Parathyroid adenoma (tissue), 2 donors: ENCODE data around the gene RPL27.
A peak's percentile ranks its signal among the peaks of the same experiment; 100 is the strongest.

Experiments used
- H2AFZ ChIP-seq: fragments of 300-600 bp; sonication (generic); one replicate; pipeline ENCODE4 v1.7.0; 2017; ENCODE audit warnings: antibody characterized with exemption, mild to moderate bottlenecking
- H3K27ac ChIP-seq: fragments of 300-600 bp; sonication (generic); one replicate; pipeline ENCODE4 v1.7.0; 2017
- H3K27me3 ChIP-seq: fragments of 300-600 bp; sonication (generic); one replicate; pipeline ENCODE4 v1.7.0; 2017; ENCODE audit warnings: low read length; ENCODE audit not compliant: control insufficient read depth, insufficient read depth
- H3K36me3 ChIP-seq: fragments of 300-600 bp; sonication (generic); one replicate; pipeline ENCODE4 v1.7.0; 2017; ENCODE audit warnings: low read length; ENCODE audit not compliant: control insufficient read depth, insufficient read depth
- H3K4me1 ChIP-seq: fragments of 300-600 bp; sonication (generic); one replicate; pipeline ENCODE4 v1.7.0; 2017; ENCODE audit warnings: control low read depth
- H3K4me2 ChIP-seq: fragments of 300-600 bp; sonication (generic); one replicate; pipeline ENCODE4 v1.7.0; 2017; ENCODE audit warnings: low read length
- H3K4me3 ChIP-seq: fragments of 300-600 bp; sonication (generic); one replicate; pipeline ENCODE4 v1.7.0; 2017; ENCODE audit warnings: low read depth, low read length
- H3K79me2 ChIP-seq: fragments of 300-600 bp; sonication (generic); one replicate; pipeline ENCODE4 v1.7.0; 2017; ENCODE audit warnings: control low read depth
- H3K9ac ChIP-seq: fragments of 300-600 bp; sonication (generic); one replicate; pipeline ENCODE4 v1.7.0; 2017; ENCODE audit warnings: mild to moderate bottlenecking
- H3K9me3 ChIP-seq: fragments of 300-600 bp; sonication (generic); one replicate; pipeline ENCODE4 v1.7.0; 2017; ENCODE audit warnings: low read length; ENCODE audit not compliant: control insufficient read depth
- TF ChIP-seq, protein P1 (sequence below): fragments of 300-600 bp; sonication (generic); IDR thresholded peaks from one replicate; pipeline ENCODE4 v1.7.0; 2017; ENCODE audit warnings: antibody characterized with exemption, mild to moderate bottlenecking
- donor health status: primary hyperparathyroidism.

RPL27 gene

DNA sequence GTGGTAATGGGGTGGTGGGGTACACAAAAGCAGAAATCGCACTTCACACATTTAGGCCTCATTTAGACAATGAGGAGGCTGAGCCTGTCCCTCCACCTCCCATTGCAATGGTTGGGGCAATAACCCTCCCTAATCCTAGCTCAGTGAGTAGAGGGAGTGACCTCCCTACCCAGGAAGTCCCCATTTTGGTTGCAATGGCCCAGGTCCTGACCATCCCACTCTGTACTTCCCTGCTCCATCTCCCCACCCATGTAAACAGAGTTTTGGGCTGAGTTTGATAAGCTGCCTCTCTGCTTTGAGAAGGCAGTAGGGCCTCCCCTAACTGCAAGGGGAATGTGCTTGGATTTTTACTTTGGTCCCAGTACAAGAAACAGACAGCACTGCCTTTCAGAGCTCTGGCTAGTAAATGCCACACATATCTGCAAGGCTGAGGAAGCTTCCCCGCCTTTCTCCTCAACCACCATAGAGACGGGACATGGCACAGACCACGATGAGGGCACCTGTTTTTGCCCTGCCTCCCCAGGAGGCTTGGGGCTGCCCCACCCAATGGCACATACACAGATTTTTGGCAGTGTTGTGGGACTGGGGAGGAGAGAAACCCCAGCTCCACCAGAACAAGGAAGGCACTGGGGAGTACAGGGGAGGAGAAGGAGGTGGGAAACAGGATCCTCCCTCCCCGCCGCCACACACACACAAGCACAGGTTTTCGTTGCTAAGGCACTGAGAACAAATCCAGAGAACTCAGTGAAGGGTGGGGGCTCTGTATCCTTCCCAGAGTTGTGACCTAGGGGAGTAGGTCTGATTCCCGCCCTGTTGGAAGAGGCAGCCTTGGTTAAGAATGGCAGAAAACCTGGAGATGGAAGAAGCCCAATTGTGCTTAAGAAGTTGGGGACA, 16.7 kb downstream of the RPL27 start:
- H3K4me1 ChIP-seq, result peaks cover 3% of the 10 kb centered on the region
- no peak overlapping the region for H3K4me2 ChIP-seq
- H3K4me3 ChIP-seq, result no peak overlapping the region
- no peaks in the 10 kb centered on the region for H3K79me2 ChIP-seq
- H3K36me3 ChIP-seq, result no peaks in the 10 kb centered on the region
- TF ChIP-seq, protein P1, sequence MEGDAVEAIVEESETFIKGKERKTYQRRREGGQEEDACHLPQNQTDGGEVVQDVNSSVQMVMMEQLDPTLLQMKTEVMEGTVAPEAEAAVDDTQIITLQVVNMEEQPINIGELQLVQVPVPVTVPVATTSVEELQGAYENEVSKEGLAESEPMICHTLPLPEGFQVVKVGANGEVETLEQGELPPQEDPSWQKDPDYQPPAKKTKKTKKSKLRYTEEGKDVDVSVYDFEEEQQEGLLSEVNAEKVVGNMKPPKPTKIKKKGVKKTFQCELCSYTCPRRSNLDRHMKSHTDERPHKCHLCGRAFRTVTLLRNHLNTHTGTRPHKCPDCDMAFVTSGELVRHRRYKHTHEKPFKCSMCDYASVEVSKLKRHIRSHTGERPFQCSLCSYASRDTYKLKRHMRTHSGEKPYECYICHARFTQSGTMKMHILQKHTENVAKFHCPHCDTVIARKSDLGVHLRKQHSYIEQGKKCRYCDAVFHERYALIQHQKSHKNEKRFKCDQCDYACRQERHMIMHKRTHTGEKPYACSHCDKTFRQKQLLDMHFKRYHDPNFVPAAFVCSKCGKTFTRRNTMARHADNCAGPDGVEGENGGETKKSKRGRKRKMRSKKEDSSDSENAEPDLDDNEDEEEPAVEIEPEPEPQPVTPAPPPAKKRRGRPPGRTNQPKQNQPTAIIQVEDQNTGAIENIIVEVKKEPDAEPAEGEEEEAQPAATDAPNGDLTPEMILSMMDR, result no peak
- no peak overlapping the region for H2AFZ ChIP-seq
- H3K27me3 ChIP-seq, result no peaks in the 10 kb centered on the region
- H3K27ac ChIP-seq, result peak overlapping the region; percentile 49
- no peak overlapping the region for H3K9ac ChIP-seq
- no peaks in the 10 kb centered on the region for H3K9me3 ChIP-seq

DNA sequence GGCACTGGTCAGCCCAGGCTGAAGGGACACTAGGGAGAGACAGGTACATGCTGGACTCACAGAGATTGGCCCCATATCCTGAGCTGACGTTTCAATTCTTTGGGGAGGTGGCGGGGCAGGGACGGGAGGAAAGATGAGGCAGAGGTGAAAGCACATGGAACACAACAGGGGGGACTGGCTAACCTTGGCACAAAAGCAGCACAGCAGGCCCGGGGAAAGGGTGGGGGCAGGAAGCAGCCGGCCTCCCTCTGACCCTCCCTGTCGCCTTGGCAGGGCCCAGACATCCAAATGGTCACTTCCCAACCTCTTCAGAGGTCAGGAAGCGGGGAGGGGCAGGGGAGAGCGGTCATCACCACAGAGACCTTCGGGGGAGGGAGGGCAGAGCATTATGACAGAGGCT, 17.4 kb downstream of the RPL27 start:
- TF ChIP-seq, protein P1, result no peak
- no peaks in the 10 kb centered on the region for H3K9me3 ChIP-seq
- H3K27me3 ChIP-seq, result no peaks in the 10 kb centered on the region
- peak overlapping the region; percentile 49 for H3K27ac ChIP-seq
- H3K4me2 ChIP-seq, result no peak overlapping the region
- no peak overlapping the region for H2AFZ ChIP-seq
- no peak overlapping the region for H3K9ac ChIP-seq
- H3K36me3 ChIP-seq, result no peaks in the 10 kb centered on the region
- peaks cover 3% of the 10 kb centered on the region for H3K4me1 ChIP-seq
- H3K79me2 ChIP-seq, result no peaks in the 10 kb centered on the region
- no peak overlapping the region for H3K4me3 ChIP-seq

GRCh38 chr17:43016216-43016615, 18.0 kb downstream of the RPL27 start:
- H3K9me3 ChIP-seq, result no peaks in the 10 kb centered on the region
- TF ChIP-seq, protein P1, result no peak
- no peak overlapping the region for H3K4me3 ChIP-seq
- no peaks in the 10 kb centered on the region for H3K79me2 ChIP-seq
- no peaks in the 10 kb centered on the region for H3K27me3 ChIP-seq
- H3K36me3 ChIP-seq, result no peaks in the 10 kb centered on the region
- no peak overlapping the region for H3K4me2 ChIP-seq
- H3K9ac ChIP-seq, result no peak overlapping the region
- peak overlapping the region; percentile 32 for H3K27ac ChIP-seq
- H2AFZ ChIP-seq, result no peak overlapping the region
- peaks cover 3% of the 10 kb centered on the region for H3K4me1 ChIP-seq

GRCh38 chr17:43018008-43018853, 20.0 kb downstream of the RPL27 start:
- Histone ChIP-seq H3K9ac (no peak overlapping the region), H3K79me2 (no peaks in the 10 kb centered on the region), H3K36me3 (no peaks in the 10 kb centered on the region), H3K4me1 (peaks cover 3% of the 10 kb centered on the region), H3K4me2 (no peak overlapping the region), H3K9me3 (no peaks in the 10 kb centered on the region), H3K4me3 (no peak overlapping the region), H2AFZ (no peak overlapping the region), H3K27ac (no peak overlapping the region), H3K27me3 (no peaks in the 10 kb centered on the region)
- TF ChIP-seq, protein P1, result no peak
